ENCODE measurements around the gene PRKD2. TPM values are rescaled to one million over a fixed set of nuclear protein-coding genes. Genes with fewer than 3 reads are reported as not detected.

Gene PRKD2
- total and polyA plus RNA-seq, 2 of the 8 experiments (the other 6 are each of a cell fraction or from before 2014, with no cell fraction given): 24.4 to 63.8 TPM

- no peak for TF ChIP-seq E2F6 (IDR thresholded peaks at IDR 0.05)
- no peak for TF ChIP-seq CHD7 (IDR thresholded peaks at IDR 0.05; ENCODE audit: insufficient replicate concordance, low read length)
- TF ChIP-seq JUND (IDR thresholded peaks at IDR 0.05; ENCODE audit: low read length): no peak
- no peak for TF ChIP-seq CBX8 (IDR thresholded peaks at IDR 0.05; ENCODE audit: borderline replicate concordance, low read depth, low read length)
- TF ChIP-seq PHF8 (conservative IDR thresholded peaks at IDR 0.05; ENCODE audit: low read depth, low read length): no peak
- TF ChIP-seq CTCF (IDR thresholded peaks at IDR 0.05; ENCODE audit: control extremely low read depth in 1 of 3, insufficient read depth in 1 of 3, low read depth in 1 of 3, low read length in 3 of 3): no peak
- TF ChIP-seq TCF12 (IDR thresholded peaks at IDR 0.05; ENCODE audit: low read depth, low read length): no peak
Observed at GRCh38 chr19:46732172-46732938, 15.4 kb upstream of the PRKD2 start (continued).

All from H1 (cell line).